Aortic smooth muscle cell (primary cell): ENCODE data around the gene TTC9C. TPM values are rescaled to one million over a fixed set of nuclear protein-coding genes. Genes with fewer than 3 reads are reported as not detected.

Experiments used
- total RNA-seq: library from RNA; depleted of rRNA; stranded (reverse); fragments of >200 nt; gene quantifications from 2 replicates; pipeline ENCODE4 v1.2.3, GENCODE V29; 2014

The TTC9C gene
- total RNA-seq = 28.5 and 31.1 TPM in 2 replicates

GRCh38 chr11:62728171-62728988 is at the start of gene TTC9C:
TSS of gene TTC9C (plus strand) at chr11:62728486. CDS start at chr11:62728849, 363 bp downstream.

GRCh38 chr11:62678770-62679696 is 49.3 kb upstream of the TTC9C start, which contains the start of gene UBXN1:
TSS of gene UBXN1 (minus strand) at chr11:62679073. CDS start at chr11:62678923, 150 bp downstream.

GRCh38 chr11:62689421-62690183 is 38.7 kb upstream of the TTC9C start, which contains the start of gene LRRN4CL:
TSS of gene LRRN4CL (minus strand) at chr11:62689530. CDS start at chr11:62688508, 1,022 bp downstream.

GRCh38 chr11:62707277-62707861 is 20.9 kb upstream of the TTC9C start, which contains the start of the genes BSCL2 and GNG3:
TSS of gene BSCL2 (minus strand) at chr11:62707424. CDS start at chr11:62707195, 229 bp downstream.
TSS of gene GNG3 (plus strand) at chr11:62707676. CDS start at chr11:62708296, 620 bp downstream.

GRCh38 chr11:62727165-62727871 is 968 bp upstream of the TTC9C start, which contains the start of gene HNRNPUL2:
TSS of gene HNRNPUL2 (minus strand) at chr11:62727457. CDS start at chr11:62727156, 301 bp downstream.

GRCh38 chr11:62753736-62754603 is 25.7 kb downstream of the TTC9C start, which contains the start of gene ZBTB3:
TSS of gene ZBTB3 (minus strand) at chr11:62754160. CDS start at chr11:62753664, 496 bp downstream.

GRCh38 chr11:62771144-62772021 is 43.1 kb downstream of the TTC9C start, which contains the start of gene TAF6L:
TSS of gene TAF6L (plus strand) at chr11:62771396. CDS start at chr11:62775784, 4,388 bp downstream.

GRCh38 chr11:62787005-62787759 is 58.9 kb downstream of the TTC9C start, which contains the start of gene TMEM179B:
TSS of gene TMEM179B (plus strand) at chr11:62787402. CDS start at chr11:62787432, 30 bp downstream.

Other genes with a start within 250 kb of the TTC9C start
- gene AHNAK, start 181.7 kb upstream of the TTC9C start, total RNA-seq = 643 and 750 TPM in 2 replicates
- 1,386 and 1,416 TPM in 2 replicates for gene EEF1G, start 154.6 kb upstream of the TTC9C start, total RNA-seq
- 5.4 and 6.4 TPM in 2 replicates for gene TUT1, start 137.0 kb upstream of the TTC9C start, total RNA-seq
- gene MTA2, start 126.6 kb upstream of the TTC9C start, total RNA-seq = 102 and 120 TPM in 2 replicates
- 20.9 and 25.7 TPM in 2 replicates for gene EML3, start 115.7 kb upstream of the TTC9C start, total RNA-seq
- 10.3 and 10.6 TPM in 2 replicates for gene ROM1, start 115.2 kb upstream of the TTC9C start, total RNA-seq
- gene B3GAT3, start 106.5 kb upstream of the TTC9C start, total RNA-seq = 32.6 and 39.9 TPM in 2 replicates
- 243 and 244 TPM in 2 replicates for gene GANAB, start 81.9 kb upstream of the TTC9C start, total RNA-seq
- 16.8 and 22.2 TPM in 2 replicates for gene INTS5, start 75.2 kb upstream of the TTC9C start, total RNA-seq
- gene C11orf98, start 63.3 kb upstream of the TTC9C start, total RNA-seq = 32.3 and 46.8 TPM in 2 replicates
- gene CSKMT, start 63.2 kb upstream of the TTC9C start, total RNA-seq = 4.9 and 9.1 TPM in 2 replicates
- gene UQCC3, start 56.8 kb upstream of the TTC9C start, total RNA-seq = 11.9 and 15.1 TPM in 2 replicates
- 2.4 and 2.8 TPM in 2 replicates for gene LBHD1, start 56.2 kb upstream of the TTC9C start, total RNA-seq
- 134 and 158 TPM in 2 replicates for gene UBXN1, start 49.4 kb upstream of the TTC9C start, total RNA-seq
- gene LRRN4CL, start 39.0 kb upstream of the TTC9C start, total RNA-seq = 3.3 and 3.4 TPM in 2 replicates
- gene BSCL2, start 21.1 kb upstream of the TTC9C start, total RNA-seq = 57.1 and 67.2 TPM in 2 replicates
- gene GNG3, start 20.8 kb upstream of the TTC9C start, total RNA-seq = not detected in 2 replicates
- gene HNRNPUL2, start 1.0 kb upstream of the TTC9C start, total RNA-seq = 12.6 and 14.9 TPM in 2 replicates
- gene ZBTB3, start 25.7 kb downstream of the TTC9C start, total RNA-seq = 11.0 and 11.2 TPM in 2 replicates
- gene POLR2G, start 33.1 kb downstream of the TTC9C start, total RNA-seq = 97.0 and 98.7 TPM in 2 replicates
- 16.2 and 17.6 TPM in 2 replicates for gene TAF6L, start 42.9 kb downstream of the TTC9C start, total RNA-seq
- 24.3 and 24.4 TPM in 2 replicates for gene TMEM179B, start 58.9 kb downstream of the TTC9C start, total RNA-seq
- 13.2 and 15.1 TPM in 2 replicates for gene TMEM223, start 63.5 kb downstream of the TTC9C start, total RNA-seq
- gene NXF1, start 77.0 kb downstream of the TTC9C start, total RNA-seq = 15.5 and 21.6 TPM in 2 replicates
- 41.7 and 42.4 TPM in 2 replicates for gene STX5, start 103.6 kb downstream of the TTC9C start, total RNA-seq
- gene TEX54, start 104.4 kb downstream of the TTC9C start, total RNA-seq = not detected in 2 replicates
- gene WDR74, start 111.1 kb downstream of the TTC9C start, total RNA-seq = 31.3 and 49.8 TPM in 2 replicates
- 175 and 242 TPM in 2 replicates for gene SLC3A2, start 152.4 kb downstream of the TTC9C start, total RNA-seq
- not detected in 2 replicates for gene CHRM1, start 192.9 kb downstream of the TTC9C start, total RNA-seq